NCI-H2171 (cell line): ENCODE results near the gene SORCS2.
A peak's percentile ranks its signal among the peaks of the same experiment; 100 is the strongest.

Source experiments
- DNase-seq: peaks from one replicate; lab custom pipeline; 2025; lab: John Stamatoyannopoulos, UW

The SORCS2 gene

DNA sequence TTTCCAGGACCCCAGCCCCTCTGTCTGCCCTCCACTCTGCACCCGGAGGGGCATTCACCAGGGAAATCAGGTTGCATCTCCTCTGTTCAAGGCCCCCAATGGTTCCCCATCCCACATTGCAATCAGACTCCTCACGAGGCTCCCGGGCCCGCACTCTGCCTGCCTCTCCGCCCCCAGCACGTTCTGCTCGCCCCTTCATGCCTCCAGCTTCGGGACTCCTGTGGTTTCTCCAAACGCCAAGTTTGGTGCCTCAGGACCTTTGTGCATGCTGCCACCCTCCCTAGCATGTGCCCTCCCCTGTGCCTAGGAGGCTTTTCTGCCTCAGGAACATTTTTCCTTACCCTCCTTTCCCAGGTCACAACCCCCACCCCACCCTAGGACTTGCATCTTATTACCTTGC, 426.0 kb downstream of the SORCS2 start:
- DNase-seq = no peak

DNA sequence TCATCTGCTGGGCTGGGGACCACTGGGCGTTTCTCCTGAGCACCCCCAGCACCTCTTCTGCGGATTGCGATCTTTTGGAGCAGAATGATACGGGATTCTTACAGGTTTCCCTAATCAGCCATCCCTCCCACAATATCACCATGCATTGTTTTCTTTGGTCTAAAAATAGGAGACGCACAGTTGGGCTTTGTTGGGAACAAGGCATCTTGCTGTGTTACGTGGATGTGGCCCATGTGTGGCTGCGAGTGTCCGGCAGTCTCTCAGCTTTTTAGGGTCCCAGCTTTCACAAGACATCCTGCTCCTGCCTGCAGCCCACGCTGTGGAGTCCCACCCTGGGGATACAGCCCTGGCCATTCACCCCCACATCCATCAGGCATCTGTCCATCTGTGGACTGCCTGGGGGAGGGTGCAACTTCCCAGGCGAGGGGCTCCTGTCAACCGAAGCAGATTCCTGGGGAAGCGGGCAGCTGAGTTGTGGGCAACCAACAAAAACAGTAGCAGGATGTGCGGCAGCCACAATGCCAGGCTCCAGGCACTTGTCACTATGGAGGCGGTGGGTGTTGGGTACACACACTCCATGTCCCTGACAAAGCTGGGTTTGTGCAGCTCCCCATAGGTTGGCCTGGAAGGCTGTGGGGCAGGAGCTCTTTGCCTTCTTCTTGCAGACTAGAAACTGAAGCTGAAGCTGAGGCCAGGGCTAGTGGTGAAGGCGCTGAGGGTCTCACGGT, 427.9 kb downstream of the SORCS2 start:
- DNase-seq = no peak

DNA sequence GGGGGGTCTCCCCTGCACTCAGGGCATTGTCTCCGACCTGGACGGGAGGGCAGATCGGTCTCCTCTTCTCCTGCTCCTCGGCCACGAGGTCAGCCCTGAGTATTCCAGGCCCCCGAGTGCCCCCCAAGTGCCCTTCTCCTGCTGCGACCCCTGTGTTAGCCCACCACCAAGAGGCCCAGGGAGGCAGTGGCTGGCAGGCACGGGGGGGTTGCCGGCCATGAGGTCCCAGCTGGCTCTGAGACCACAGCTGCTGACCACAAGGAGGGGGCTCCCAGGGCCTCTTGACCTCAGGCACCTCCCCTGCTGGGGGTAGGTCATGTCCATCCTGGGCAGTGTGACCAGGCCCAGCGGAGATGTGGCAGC, 428.5 kb downstream of the SORCS2 start:
- no peak for DNase-seq

DNA sequence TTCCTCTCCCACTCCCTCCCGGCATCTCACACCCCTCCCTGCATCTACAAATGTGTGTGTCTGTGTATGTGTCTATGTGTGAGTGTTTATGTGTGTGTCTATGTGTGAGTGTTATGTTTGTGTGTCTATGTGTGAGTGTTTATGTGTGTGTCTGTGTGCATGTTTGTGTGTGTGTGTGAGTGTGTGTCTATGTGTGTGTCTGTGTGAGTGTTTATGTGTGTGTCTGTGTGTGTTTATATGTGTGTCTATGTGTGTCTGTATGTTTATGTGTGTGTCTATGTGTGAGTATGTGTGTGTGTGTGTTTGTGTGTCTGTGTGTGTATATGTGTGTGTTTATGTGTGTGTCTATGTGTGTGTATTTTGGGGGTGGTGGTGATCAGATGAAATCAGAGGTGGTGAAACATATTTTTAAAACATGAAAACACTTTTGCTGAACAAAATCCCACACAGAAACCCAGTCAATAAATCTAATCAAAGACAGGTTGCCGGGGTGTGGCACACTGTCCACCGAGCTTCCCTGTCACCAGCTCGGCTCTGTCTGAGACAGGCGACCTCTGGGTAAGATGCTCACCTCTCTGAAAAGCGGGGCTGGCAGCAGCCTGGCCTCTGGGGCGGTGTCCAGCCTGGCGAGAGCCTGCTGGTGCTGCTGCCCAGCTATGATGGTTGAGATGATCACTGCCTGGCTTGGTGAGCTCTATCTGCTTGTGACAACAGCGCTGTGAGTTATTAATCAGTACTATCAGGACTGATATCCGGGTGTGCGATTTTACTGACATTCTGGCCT, 429.1 kb downstream of the SORCS2 start:
- DNase-seq = no peak

DNA sequence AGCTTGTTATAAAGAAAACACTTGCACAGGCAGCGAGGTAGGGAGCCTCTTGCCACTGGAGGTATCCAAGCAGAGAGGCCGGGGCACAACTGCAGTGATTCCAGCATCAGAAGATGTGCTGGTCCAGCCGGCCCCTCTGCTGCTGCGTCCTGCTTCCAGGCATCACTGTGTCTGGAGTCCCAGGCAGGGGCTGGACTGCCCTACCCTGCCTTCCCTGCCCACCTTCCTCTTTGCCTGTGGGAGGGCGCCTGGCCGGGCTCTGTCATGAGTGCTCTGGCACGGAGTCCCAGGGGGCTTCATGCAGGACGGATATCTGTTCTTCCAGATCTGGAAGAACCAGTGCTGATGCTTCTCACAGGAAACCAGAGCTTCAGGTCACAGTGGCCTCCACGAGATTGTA, 430.0 kb downstream of the SORCS2 start:
- DNase-seq = no peak

DNA sequence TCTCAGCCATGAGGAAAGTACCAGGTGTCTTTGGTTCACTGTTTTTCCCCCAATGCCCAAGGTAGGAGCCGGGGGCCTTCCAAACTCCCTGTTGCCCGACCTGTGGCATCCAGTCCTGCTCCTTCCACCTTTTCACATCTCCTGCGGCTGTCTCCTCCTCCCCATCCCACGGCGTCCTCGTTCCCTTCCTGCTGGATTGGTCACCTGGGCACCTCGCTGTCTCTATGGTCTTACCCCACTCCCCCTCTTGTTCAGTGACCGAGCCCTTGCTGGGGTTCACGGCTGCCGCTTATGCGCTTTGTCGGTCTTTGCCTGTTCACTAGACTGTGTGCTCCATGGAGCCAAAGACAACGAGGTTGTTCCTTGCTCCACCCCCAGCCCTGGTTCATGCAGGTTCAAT, 431.1 kb downstream of the SORCS2 start:
- no peak for DNase-seq

DNA sequence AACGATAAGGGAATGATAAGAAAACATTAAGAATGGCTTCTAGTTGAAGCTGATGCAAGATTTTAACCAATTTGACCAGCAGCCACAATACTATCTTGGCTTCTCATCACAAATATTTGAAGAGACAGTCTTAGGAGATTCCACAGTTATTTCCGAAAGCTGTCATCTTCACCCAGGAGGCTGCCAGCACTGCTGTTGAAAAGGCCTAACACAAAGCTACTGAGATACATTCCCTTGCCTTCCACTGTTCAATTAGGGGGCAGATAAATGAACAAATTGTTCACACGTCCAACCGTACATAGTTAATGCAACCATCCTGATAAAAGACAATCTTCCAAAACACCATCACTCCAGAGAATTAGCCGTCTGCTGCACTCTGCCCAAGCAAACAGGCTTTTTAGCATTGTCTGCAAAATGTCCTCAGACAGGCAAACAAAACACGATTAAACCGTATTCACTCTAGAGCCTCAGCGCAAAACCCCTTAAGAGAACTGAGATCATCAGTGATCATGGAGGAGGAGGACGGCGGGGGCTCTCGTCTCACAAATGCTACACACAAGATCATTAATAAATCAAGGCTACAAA, 432.1 kb downstream of the SORCS2 start:
- no peak for DNase-seq

DNA sequence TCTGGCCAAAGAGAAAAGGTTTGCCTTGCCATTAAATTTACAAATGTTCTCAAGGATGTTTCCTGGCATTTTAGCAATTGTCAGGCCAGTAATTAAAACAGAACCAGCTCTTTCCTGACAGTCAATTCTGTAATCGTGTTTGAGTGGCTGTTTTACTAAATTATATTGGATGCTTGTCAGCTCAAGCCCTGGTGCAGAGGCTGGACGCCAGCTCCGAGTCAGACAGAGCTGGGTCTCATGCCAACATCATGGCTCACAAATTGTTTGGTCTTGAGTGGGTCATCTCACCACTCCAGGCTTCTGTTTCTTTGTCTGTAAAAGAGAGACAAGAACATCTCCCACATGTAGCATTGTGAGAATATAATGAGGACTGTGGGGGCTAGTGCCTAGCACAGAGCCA, 432.7 kb downstream of the SORCS2 start:
- DNase-seq = no peak

DNA sequence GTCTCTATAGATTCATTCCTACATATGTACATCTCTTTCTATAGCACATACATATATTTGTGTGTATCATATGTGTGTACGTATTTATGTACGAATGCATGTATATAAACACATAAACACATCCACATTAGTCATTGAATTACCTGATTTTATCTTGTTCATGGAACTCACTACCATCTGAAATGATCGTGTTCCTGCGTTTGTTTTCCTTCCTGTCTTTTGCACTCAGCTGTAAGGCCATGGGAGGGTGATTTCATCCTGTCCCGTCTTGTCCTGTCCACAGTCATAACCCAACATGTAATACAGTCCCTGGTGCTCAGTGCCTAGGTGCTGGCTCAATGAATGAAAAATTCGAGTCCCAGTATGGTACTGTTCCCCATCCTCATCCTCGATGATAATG, 434.2 kb downstream of the SORCS2 start:
- DNase-seq = no peak

DNA sequence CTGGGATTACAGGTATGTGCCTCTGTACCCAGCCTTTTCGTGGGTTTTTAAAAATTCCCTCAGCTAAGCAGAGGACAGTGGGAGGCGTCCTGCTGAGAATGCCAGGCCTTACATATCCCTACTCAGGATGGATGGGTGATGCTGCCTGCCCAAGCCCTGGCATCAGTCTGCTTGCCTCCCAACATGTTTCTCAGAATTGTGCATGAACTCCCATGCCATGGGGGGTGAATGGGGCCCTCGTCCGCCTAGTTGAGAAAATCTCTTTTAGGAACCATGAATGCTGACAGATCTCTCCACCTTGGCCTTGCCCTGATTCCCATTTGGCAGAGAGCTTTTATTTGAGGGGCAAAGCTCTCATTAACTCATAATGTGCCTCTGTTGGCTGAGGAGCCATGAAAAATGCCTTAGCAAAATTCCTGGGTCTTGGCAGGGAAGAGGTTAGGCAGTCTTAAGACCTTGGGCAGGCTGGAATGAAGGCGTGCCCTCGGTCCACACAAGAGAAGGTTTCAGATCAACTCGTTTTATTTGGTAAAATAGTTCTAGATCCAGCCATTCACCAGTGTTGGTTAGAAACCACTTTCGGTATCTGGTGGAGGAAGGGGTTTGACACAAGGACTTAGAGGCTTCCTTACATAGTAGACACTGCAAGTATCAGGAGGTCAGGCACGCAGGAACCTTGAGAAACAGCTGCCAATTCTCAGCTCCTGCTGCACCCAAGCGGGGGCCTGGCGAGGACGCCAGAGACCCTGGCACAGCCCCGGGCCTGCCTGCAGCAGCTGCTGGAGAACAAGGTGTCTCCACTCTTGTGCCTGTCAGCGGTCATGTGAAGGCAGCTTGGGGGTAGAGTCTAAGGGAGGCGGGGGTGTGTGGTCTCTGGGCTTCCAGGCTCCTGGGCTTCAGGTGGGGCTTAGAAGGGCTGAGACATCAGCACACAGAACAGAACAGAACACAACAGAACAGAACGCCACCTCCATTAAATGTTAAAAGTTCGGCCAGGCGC, 435.2 kb downstream of the SORCS2 start:
- no peak for DNase-seq

DNA sequence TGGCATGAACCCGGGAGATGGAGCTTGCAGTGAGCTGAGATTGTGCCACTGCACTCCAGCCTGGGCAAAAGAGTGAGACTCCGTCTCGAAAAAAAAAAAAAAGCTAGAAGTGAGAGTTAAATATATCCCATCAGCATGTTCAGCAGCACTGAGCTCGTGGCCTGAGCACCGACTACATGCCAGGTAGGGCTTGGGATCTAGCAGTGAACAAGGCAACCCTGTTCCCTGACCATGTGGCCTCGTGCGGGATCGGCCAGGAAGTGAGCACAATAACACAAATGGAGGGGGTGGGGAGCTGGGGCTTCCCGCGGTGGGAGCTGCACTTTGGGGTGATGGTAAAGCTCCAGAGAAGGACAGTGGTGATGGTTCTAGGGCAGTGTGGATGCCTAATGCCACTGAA, 436.1 kb downstream of the SORCS2 start:
- DNase-seq = no peak

DNA sequence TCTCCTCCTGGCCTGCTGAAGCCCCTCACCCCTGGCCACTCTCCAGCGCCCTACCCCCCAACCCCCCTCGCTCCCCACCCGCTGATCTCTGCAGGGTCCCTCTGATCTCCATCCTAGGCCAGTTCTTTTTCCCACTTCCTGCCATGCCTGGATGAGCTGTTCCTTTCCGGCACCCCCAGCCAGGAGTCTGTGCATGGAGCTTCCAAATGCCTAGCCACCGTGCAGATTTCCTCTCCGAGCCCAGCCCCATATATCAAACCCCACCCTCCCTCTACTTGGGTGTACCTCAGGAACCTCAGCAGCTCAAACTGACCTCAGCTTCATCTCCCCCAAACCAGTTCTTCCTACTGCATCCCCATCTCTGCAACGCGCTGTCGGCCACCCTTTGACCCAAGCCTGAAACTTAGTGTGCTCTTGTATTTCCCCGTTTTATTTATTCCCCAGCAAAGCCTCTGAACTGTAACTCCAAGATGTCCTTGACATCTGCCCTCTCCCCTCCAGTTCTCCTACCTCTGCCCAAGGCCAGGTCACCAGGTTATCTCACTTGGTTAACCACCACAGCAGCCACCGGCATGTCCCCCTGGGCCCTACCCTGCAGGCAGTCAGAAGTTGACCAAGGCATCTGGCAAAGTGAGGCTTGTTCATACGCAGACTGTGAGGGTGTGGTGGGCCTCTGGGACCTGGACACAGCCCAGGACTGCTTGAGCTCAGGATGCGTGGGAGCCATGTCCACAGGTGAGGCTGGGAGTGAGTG, 437.3 kb downstream of the SORCS2 start:
- no peak for DNase-seq

DNA sequence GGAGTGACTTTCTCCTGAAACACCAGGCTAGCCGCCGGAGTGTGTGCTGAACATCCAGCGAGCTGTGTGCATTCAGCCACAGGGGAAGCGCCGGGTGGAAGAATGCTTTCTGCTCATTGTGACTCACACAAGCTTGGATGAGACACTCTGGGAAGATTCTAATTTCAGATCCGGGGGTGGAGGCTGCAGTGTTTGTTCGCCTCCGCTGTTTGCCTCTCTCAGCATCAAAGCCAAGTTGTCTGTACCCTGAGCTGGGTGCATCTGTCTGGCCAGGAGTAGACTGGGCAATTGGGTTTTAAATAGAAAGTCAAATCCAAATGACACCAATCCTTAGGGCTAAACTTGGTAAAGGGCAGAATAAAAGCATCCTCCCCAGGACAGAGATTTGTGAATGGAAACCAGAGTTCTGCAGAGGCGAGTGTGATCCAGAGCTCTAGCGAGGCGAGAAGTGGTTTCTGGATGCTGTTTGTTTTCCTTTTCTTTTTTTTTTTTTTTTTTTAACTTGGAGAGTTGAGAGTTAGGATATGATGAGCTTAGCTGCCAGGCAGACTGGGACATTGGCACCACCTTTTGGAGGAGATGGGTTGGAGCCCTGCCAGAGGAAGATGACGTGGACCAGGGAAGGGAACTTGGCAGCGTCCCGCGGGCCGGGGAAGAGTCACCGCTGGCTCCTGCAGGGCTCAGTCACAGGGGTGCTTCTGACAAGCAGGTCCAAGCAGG, 438.4 kb downstream of the SORCS2 start:
- DNase-seq = peak; percentile 7

DNA sequence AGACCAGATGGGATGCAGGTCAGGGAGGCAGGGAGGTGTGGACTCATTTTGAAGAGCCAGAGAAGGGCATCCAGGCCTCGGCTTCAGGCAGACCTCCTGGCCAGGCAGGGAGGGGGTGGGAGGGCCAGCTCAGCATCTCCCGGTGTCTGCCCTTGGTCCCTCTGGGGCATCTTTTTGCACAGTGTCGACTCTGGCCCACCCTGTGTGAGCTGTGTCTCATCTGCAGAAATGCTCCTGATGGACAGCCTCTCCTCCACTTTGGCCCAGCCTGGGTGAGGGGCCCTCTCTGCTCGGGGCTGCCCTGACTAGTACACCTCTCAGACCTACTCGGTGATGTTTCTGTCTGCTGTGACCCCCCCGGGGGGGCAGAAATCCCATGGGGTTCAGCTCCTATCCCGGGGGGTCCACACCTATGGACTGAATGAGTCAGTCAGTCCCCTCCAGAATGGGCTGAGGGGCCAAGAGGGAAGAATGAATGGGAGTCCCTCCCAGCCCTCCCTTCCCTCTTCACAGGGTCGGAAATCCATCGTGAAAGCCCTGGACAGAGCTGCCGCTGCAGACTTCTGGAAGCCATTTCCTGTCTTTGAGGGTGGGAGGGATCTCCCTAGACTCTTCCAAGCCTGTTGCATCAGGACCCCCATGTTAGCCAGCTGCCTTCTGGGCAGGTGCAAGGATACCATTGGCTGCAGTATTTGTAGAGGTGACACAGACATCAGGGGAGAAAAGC, 439.1 kb downstream of the SORCS2 start:
- DNase-seq = no peak

DNA sequence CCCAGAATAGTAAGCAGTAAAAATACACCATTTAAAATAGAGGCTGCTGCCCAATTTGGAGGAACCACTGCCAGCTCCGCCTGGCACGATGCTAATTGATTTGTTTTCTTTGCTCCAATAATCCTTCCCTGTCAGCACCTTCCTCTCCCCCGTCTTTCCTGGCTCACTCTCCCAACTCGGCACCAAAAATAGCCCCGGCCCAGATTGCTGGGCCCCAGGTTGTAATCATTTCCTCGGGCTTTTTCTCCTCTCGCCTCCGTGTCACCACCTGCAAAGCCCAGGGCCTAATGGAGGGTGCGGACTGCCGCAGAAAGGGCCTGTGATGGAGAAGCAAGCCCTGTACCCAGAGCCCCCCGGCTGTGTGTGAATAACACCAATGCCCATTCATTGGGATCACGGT, 440.0 kb downstream of the SORCS2 start:
- no peak for DNase-seq

DNA sequence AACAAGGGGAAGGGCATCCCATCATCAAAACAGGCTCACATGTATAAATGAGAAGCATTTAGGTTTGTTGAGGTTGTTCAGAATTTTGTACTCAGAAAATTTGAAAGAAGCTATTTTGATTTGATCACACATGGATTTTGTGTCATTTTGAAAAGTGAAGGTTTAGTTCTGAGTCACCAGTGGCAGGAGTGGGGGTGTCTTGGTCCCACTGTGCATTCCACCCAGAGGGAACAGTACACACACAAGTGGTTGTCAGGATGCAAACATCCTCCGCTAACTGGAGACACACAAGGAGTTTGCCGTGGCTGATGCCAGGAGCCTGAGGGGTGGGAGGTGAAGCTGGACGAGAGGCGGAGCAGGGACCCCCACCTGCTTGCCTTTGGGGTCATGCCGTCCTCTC, 440.6 kb downstream of the SORCS2 start:
- no peak for DNase-seq

DNA sequence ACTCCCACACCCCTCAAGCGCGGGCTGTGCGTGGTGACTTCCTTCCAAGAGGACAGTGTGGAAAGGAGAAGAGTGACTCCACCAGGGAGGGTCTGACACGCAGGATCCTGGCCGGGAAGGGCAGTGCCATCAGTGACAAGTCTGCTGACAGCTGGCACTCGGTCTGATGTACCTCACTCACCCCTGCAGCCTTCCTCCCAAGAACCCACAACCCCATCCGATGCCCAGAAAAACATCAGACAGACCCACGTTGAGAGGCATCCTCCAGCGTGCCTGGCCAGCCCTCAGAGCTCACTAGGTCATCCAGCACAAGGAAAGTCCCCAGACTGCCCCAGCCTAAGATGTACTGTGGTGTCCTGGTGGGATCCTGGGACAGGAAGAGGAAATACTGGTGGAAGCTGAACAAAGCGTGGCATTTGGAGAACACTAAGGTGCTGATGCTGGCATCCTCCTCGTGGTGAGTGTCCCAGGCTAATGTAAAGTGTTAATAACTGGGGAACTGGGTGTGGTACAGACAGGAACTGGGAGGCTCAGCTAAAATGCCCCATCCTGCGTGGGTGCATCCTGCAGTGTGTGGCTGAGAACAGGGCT, 442.4 kb downstream of the SORCS2 start:
- no peak for DNase-seq

DNA sequence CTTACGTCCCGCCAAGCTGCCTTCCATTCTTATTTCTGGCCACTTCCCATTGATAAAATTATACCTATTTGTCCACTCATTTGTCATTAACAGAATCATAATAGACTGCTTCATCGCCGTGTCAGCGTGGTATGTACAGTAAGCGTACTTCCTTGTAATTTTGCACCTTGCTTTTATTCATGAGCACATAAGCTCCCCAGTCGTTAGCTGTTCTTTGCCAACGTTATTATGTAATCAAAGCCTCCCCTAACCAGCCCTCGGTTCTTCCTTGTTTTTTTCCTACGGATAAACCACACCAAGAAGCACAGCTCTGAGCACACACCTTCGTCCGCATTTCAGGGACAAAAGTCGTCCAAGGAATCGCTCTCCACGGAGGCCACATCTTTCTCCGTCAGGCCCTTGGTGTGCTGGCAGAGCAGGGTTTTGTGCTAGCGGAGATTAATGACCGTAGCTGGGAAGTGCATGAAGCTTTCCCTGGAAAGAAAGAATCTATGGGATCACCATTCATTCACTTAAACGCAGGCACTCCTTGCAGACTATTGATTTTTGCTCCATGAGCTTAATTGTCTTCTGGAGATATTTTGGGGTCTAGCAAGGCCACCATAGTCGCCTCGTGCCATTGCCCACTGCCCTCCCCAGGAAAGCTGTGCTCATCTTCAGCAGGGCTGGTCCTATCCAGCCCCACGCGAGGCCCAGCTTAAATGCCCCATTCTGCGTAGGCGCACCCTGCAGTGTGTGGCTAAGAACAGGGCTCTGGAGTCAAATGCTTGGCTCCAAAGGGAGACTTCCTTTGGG, 443.3 kb downstream of the SORCS2 start:
- DNase-seq = no peak

DNA sequence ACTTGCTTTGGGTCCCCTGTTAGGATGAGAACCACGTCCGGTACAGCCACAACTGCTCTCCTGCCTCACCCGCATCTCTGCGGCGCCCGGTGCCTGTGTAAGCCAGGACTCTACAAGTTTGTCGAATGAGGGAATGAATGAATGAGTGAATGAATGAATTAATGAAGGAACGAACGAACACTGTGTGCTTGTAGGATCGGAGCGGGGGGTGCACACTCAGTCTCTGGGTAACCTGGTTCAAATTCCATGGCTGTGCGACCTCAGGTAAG, 443.8 kb downstream of the SORCS2 start:
- DNase-seq = no peak
